Erythroblast (primary cell): ENCODE data around the gene MTAP.

Experiments used
- DNase-seq, 2 experiments: peaks; one replicate each; lab custom pipeline; 2025; lab: John Stamatoyannopoulos, UW
- GATA1 ChIP-seq: IDR thresholded peaks from 2 replicates; pipeline ENCODE4 v1.6.1; 2011; ENCODE audit warnings: low read depth, mild to moderate bottlenecking, control low read depth, low read length, moderate library complexity
- POLR2A ChIP-seq: IDR thresholded peaks from 2 replicates; pipeline ENCODE4 v1.6.1; 2011; ENCODE audit warnings: mild to moderate bottlenecking, low read length

Gene MTAP

GRCh38 chr9:21848615-21849014 is 46.2 kb downstream of the MTAP start:
- TF ChIP-seq POLR2A = no peak
- TF ChIP-seq GATA1 = no peak
- DNase-seq = no peak

- DNase-seq = no peak
- TF ChIP-seq POLR2A (no peak), GATA1 (no peak)
Observed at GRCh38 chr9:21852754-21853153, 50.3 kb downstream of the MTAP start.

GRCh38 chr9:21853414-21853813 is 51.0 kb downstream of the MTAP start:
- TF ChIP-seq POLR2A (no peak), GATA1 (no peak)
- no peak for DNase-seq

GRCh38 chr9:21854119-21854518 is 51.7 kb downstream of the MTAP start:
- no peak for TF ChIP-seq GATA1
- TF ChIP-seq POLR2A = no peak
- no peak for DNase-seq

- DNase-seq = no peak
- TF ChIP-seq GATA1 = no peak
- TF ChIP-seq POLR2A = no peak
Observed at GRCh38 chr9:21854594-21854993, 52.2 kb downstream of the MTAP start.

- DNase-seq = no peak
- no peak for TF ChIP-seq POLR2A
- no peak for TF ChIP-seq GATA1
Observed at GRCh38 chr9:21856301-21857094, 54.1 kb downstream of the MTAP start.

GRCh38 chr9:21862871-21863270 is 60.4 kb downstream of the MTAP start:
- TF ChIP-seq GATA1 (no peak), POLR2A (no peak)
- no peak for DNase-seq

GRCh38 chr9:21864505-21864904 is 62.1 kb downstream of the MTAP start:
- no peak for TF ChIP-seq GATA1
- no peak for DNase-seq

- no peak for TF ChIP-seq POLR2A
- no peak for TF ChIP-seq GATA1
- DNase-seq = no peak
Observed at GRCh38 chr9:21866302-21866701, 63.9 kb downstream of the MTAP start.

GRCh38 chr9:21871256-21871975 is 69.0 kb downstream of the MTAP start:
- DNase-seq = no peak
- TF ChIP-seq GATA1 (no peak), POLR2A (no peak)

GRCh38 chr9:21872696-21873095 is 70.3 kb downstream of the MTAP start:
- TF ChIP-seq POLR2A (no peak), GATA1 (no peak)
- no peak for DNase-seq

GRCh38 chr9:21873540-21874221 is 71.2 kb downstream of the MTAP start:
- TF ChIP-seq POLR2A (no peak), GATA1 (no peak)
- no peak for DNase-seq

GRCh38 chr9:21875893-21876292 is 73.5 kb downstream of the MTAP start:
- no peak for TF ChIP-seq GATA1
- no peak for TF ChIP-seq POLR2A
- DNase-seq = no peak

- DNase-seq = no peak
Observed at GRCh38 chr9:21883642-21884041, 81.2 kb downstream of the MTAP start.

More at GRCh38 chr9:21883642-21884041, 81.2 kb downstream of the MTAP start:
- TF ChIP-seq GATA1 = no peak
- no peak for TF ChIP-seq POLR2A
